Muscle of leg (tissue), 11 donors: ENCODE data around the gene GREB1. TPM values are rescaled to one million over a fixed set of nuclear protein-coding genes. Genes with fewer than 3 reads are reported as not detected.

Experiments
- DNase-seq: peaks from one replicate; pipeline ENCODE4 v3.0.0; 2013
- H3K27ac ChIP-seq: one replicate; pipeline ENCODE4 v1.5.1; 2013; ENCODE audit warnings: mild to moderate bottlenecking, low read length, control low read depth
- H3K27me3 ChIP-seq: one replicate; pipeline ENCODE4 v1.6.1; 2013; ENCODE audit warnings: low read length; ENCODE audit not compliant: control insufficient read depth, insufficient read depth
- H3K36me3 ChIP-seq: one replicate; pipeline ENCODE4 v1.6.1; 2013; ENCODE audit warnings: low read length; ENCODE audit not compliant: control insufficient read depth, insufficient read depth
- H3K4me1 ChIP-seq: one replicate; pipeline ENCODE4 v1.6.1; 2013; ENCODE audit warnings: low read length; ENCODE audit not compliant: control insufficient read depth, insufficient read depth
- H3K4me3 ChIP-seq: one replicate; pipeline ENCODE4 v1.5.1; 2013; ENCODE audit warnings: low read length, control low read depth
- H3K9me3 ChIP-seq: replicated peaks from 2 replicates; pipeline ENCODE4 v1.6.1; 2013; ENCODE audit warnings: low read depth, low read length; ENCODE audit not compliant: control insufficient read depth
- WGBS: methylation state at CpG from one replicate; pipeline ENCODE4 v1.1.5; 2013; ENCODE audit warnings: missing lambda C conversion rate; ENCODE audit not compliant: insufficient coverage; 5-methylcytosine and 5-hydroxymethylcytosine counted together
- polyA plus RNA-seq, 8 donors: library from polyadenylated mRNA; unstranded; fragments of 120-200 nt; gene quantifications; one replicate each; pipeline versions ENCODE4 v1.2.1 to v1.2.3, GENCODE V29; 2013; ENCODE audit warnings: inconsistent platforms in 1 of 8, low replicate concordance in 1 of 8; ENCODE audit not compliant: insufficient read length in 8 of 8, insufficient read depth in 1 of 8
- total RNA-seq: library from RNA; stranded (reverse); fragments of 120-200 nt; gene quantifications from one replicate; pipeline ENCODE4 v1.2.4, GENCODE V29; 2013

The GREB1 gene
- total and polyA plus RNA-seq, 9 donors: 6.5 to 14.4 (median 10.5) TPM

- Histone ChIP-seq H3K36me3 (no peaks in the 10 kb centered on the region), H3K27ac (no peak overlapping the region), H3K27me3 (peaks cover 2% of the 10 kb centered on the region), H3K9me3 (no peaks in the 10 kb centered on the region), H3K4me3 (no peak overlapping the region), H3K4me1 (peaks cover 22% of the 10 kb centered on the region)
- DNase-seq: no peak
- WGBS: 47% methylated on average over 10 of the region's 18 CpGs
Observed at GRCh38 chr2:11539317-11540147, 5.7 kb downstream of the GREB1 start.

- DNase-seq: peak; percentile 75
- Histone ChIP-seq H3K4me1 (peaks cover 17% of the 10 kb centered on the region), H3K27me3 (peaks cover 2% of the 10 kb centered on the region), H3K9me3 (no peaks in the 10 kb centered on the region), H3K36me3 (no peaks in the 10 kb centered on the region), H3K4me3 (no peak overlapping the region), H3K27ac (no peak overlapping the region)
- whole genome bisulfite sequencing: 27% methylated on average over 5 of the region's 12 CpGs
Observed at GRCh38 chr2:11540148-11540995, 6.5 kb downstream of the GREB1 start.

- no peak overlapping the region for H3K27ac ChIP-seq
- H3K27me3 ChIP-seq: peaks cover 2% of the 10 kb centered on the region
- H3K4me1 ChIP-seq: peaks cover 17% of the 10 kb centered on the region
- DNase-seq: no peak
- WGBS: 97% methylated on average over 7 of the region's 11 CpGs
- H3K9me3 ChIP-seq: no peaks in the 10 kb centered on the region
- no peaks in the 10 kb centered on the region for H3K36me3 ChIP-seq
- no peak overlapping the region for H3K4me3 ChIP-seq
Observed at GRCh38 chr2:11540996-11541692, 7.3 kb downstream of the GREB1 start.

- Histone ChIP-seq H3K27me3 (peaks cover 2% of the 10 kb centered on the region), H3K27ac (no peak overlapping the region), H3K36me3 (no peaks in the 10 kb centered on the region), H3K9me3 (no peaks in the 10 kb centered on the region), H3K4me3 (no peak overlapping the region), H3K4me1 (peaks cover 17% of the 10 kb centered on the region)
- no peak for DNase-seq
- WGBS: 64% methylated on average over 7 of the region's 8 CpGs
Observed at GRCh38 chr2:11541693-11542274, 7.9 kb downstream of the GREB1 start.

- peaks cover 2% of the 10 kb centered on the region for H3K27me3 ChIP-seq
- H3K36me3 ChIP-seq: no peaks in the 10 kb centered on the region
- WGBS: 56% methylated on average over 10 of the region's 11 CpGs
- no peak overlapping the region for H3K4me3 ChIP-seq
- no peaks in the 10 kb centered on the region for H3K9me3 ChIP-seq
- no peak overlapping the region for H3K27ac ChIP-seq
- no peak for DNase-seq
- H3K4me1 ChIP-seq: peaks cover 17% of the 10 kb centered on the region
Observed at GRCh38 chr2:11542275-11542819, 8.5 kb downstream of the GREB1 start.

GRCh38 chr2:11543337-11544216, 9.7 kb downstream of the GREB1 start:
- peaks cover 17% of the 10 kb centered on the region for H3K4me1 ChIP-seq
- no peaks in the 10 kb centered on the region for H3K36me3 ChIP-seq
- WGBS: 77% methylated on average over 9 of the region's 11 CpGs
- peaks cover 2% of the 10 kb centered on the region for H3K27me3 ChIP-seq
- no peak for DNase-seq
- H3K27ac ChIP-seq: no peak overlapping the region
- no peak overlapping the region for H3K4me3 ChIP-seq
- no peaks in the 10 kb centered on the region for H3K9me3 ChIP-seq

GRCh38 chr2:11546072-11546471, 12.2 kb downstream of the GREB1 start:
- Histone ChIP-seq H3K36me3 (no peaks in the 10 kb centered on the region), H3K27me3 (peaks cover 2% of the 10 kb centered on the region), H3K4me3 (no peak overlapping the region), H3K27ac (no peak overlapping the region), H3K4me1 (no peaks in the 10 kb centered on the region), H3K9me3 (no peaks in the 10 kb centered on the region)
- no peak for DNase-seq
- no CpG with 5 or more reads among the region's 6 CpGs for whole genome bisulfite sequencing

GRCh38 chr2:11547912-11548497, 14.2 kb downstream of the GREB1 start:
- WGBS: 94% methylated on average over 6 of the region's 6 CpGs
- H3K27me3 ChIP-seq: no peaks in the 10 kb centered on the region

GRCh38 chr2:11550302-11550701, 16.5 kb downstream of the GREB1 start:
- no peak for DNase-seq
- Histone ChIP-seq H3K4me1 (no peaks in the 10 kb centered on the region), H3K9me3 (no peaks in the 10 kb centered on the region), H3K27ac (no peak overlapping the region), H3K4me3 (no peak overlapping the region), H3K36me3 (no peaks in the 10 kb centered on the region), H3K27me3 (peaks cover 3% of the 10 kb centered on the region)
- WGBS: no CpG with 5 or more reads among the region's 2 CpGs

More at GRCh38 chr2:11547912-11548497, 14.2 kb downstream of the GREB1 start:
- Histone ChIP-seq H3K9me3 (no peaks in the 10 kb centered on the region), H3K4me1 (no peaks in the 10 kb centered on the region), H3K36me3 (no peaks in the 10 kb centered on the region), H3K4me3 (no peak overlapping the region), H3K27ac (no peak overlapping the region)
- no peak for DNase-seq
